ENCODE results near the gene CIB4. TPM values are rescaled to one million over a fixed set of nuclear protein-coding genes. Genes with fewer than 3 reads are reported as not detected.

CIB4 gene
- total RNA-seq, 1 experiment from 2014 or later, result not detected

DNA sequence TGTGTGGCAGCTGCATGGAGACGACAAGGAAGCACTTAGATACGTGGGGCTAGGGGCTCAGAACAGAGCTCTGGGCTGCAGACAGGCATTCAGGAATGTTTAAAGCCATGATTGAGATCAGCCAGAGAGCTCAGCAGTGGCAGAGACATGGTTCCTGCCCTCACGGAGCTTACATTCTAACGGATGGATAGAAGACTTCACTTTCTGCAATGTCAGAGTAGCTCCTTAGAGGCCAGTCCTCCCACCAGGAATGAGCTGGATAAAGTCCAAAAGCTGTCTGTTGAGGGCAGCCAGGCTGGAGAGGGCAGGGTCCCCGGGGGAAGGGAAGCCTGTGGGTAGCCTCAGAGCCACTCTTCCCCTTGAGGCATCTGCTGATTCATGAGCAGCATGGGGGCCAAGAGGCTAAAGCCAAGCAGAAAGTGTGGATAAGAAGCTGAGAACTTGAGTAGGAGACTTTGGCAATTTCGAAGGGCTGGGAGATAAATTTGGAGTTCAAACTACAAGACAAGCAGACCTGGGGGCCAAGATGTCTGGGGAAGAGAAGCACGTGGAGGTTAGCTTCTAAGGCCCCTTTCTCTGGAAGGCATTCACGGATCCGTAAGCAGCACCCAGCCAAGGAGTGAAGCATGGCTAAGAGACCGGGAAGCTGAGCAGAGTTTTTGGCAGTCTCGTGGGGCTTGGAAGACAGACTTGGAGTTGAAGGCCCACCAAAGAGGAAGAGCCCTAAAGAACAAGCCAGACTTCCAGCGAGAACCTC, 9.7 kb upstream of the CIB4 start:
- Histone ChIP-seq H3K4me3 (ENCODE audit: low read length) (no peak overlapping the region), H2AFZ (ENCODE audit: low read length) (no peak overlapping the region), H4K20me1 (ENCODE audit: insufficient read depth, low read depth, low read length) (no peaks in the 10 kb centered on the region), H3K9ac (ENCODE audit: low read length) (no peak overlapping the region), H3K27me3 (ENCODE audit: low read length) (no peaks in the 10 kb centered on the region), H3K36me3 (ENCODE audit: insufficient read depth, low read length) (no peaks in the 10 kb centered on the region), H3K79me2 (ENCODE audit: low read length) (no peaks in the 10 kb centered on the region), H3K9me2 (replicated peaks; ENCODE audit: insufficient read depth, low read length) (no peaks in the 10 kb centered on the region), H3K4me2 (ENCODE audit: low read depth, low read length, poor library complexity, severe bottlenecking) (no peak overlapping the region), H3K9me3 (ENCODE audit: low read length) (no peaks in the 10 kb centered on the region), H3K27ac (ENCODE audit: low read length) (no peak overlapping the region), H3K4me1 (ENCODE audit: low read length) (no peaks in the 10 kb centered on the region)
- DNase-seq, result no peak

DNA sequence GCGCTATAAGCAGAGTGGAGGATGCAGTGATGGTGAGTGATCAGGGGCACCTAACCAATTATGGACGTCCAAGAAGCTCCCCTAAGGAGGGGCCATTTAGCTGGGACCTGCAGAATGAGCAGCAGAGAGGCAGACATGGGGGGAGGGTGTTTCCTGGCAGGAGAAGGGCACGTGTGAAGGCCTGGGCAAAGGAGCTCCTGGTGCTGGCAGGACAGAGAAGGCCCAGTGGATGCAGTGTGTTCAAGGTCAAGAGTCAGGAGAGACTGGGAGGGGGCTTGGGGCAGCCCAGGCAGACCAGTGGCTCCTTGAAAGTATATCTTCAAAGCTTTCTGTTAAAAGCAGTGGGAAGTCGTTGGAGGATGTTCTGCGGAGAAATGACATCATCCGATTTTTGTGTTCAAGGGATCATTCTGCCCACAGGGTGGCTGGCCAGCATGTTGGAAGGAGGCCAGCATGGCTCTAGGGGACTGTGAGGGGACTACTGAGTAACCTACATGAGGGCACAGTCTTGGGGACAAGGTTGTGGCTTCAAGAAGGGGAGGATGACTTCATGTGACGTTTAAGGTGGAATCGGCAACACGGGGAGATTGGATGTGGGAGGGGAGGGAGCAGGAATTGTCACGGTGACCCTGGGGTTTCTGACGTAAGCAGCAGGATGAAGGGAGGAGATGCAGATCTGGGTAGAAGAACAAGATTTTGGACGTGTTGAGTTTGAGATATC, 9.0 kb upstream of the CIB4 start:
- Histone ChIP-seq H3K9me2 (replicated peaks; ENCODE audit: insufficient read depth, low read length) (no peaks in the 10 kb centered on the region), H3K36me3 (ENCODE audit: insufficient read depth, low read length) (no peaks in the 10 kb centered on the region), H3K27ac (ENCODE audit: low read length) (no peak overlapping the region), H3K79me2 (ENCODE audit: low read length) (no peaks in the 10 kb centered on the region), H3K9ac (ENCODE audit: low read length) (no peak overlapping the region), H3K9me3 (ENCODE audit: low read length) (no peaks in the 10 kb centered on the region), H3K4me2 (ENCODE audit: low read depth, low read length, poor library complexity, severe bottlenecking) (no peak overlapping the region), H2AFZ (ENCODE audit: low read length) (no peak overlapping the region), H3K4me1 (ENCODE audit: low read length) (no peaks in the 10 kb centered on the region), H3K4me3 (ENCODE audit: low read length) (no peak overlapping the region), H4K20me1 (ENCODE audit: insufficient read depth, low read depth, low read length) (no peaks in the 10 kb centered on the region), H3K27me3 (ENCODE audit: low read length) (no peaks in the 10 kb centered on the region)
- DNase-seq, result no peak

DNA sequence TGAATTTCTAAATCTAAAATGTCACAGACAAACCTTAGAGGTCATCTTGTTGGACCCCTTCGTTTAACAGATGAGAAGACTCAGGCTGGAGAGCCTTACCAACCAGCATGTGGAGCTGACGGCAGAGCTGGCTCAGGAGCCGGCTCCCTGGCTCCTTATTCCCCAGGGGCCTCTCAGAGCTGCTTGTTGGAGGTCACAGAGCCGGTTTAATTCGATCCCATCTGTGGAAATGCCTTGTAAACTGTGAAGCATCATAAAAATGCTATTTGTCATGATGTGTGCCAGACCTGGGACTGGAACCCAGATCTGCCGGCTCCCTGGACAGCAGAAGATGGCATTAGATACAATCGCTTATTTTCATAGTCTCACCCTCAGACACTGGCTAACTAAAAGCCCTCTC, 8.2 kb upstream of the CIB4 start:
- no peak overlapping the region for H3K4me3 ChIP-seq (ENCODE audit: low read length)

DNA sequence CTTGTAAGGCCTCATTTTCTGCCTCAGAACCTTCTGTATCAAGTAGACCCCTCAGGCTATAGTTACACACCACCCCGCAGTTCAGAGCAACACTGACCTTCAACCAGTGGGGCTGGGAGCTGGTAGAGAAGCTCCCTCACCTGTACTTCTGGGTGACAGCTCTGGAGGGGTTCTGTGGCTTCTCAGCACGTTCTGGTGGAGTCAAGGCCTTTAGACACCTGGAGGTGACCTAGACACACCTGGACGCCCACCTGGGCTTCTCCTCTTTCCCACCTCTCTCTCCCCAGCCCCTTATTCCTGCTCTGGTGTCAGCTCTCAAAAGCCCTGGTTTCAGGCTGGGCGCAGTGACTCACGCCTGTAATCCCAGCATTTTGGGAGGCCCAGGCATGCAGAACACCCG, 7.3 kb upstream of the CIB4 start:
- DNase-seq, result no peak
- Histone ChIP-seq H3K4me1 (ENCODE audit: low read length) (no peaks in the 10 kb centered on the region), H3K4me2 (ENCODE audit: low read depth, low read length, poor library complexity, severe bottlenecking) (no peak overlapping the region)

More for the DNA sequence above, 8.2 kb upstream of the CIB4 start:
- no peaks in the 10 kb centered on the region for H3K9me2 ChIP-seq (replicated peaks; ENCODE audit: insufficient read depth, low read length)
- no peak overlapping the region for H3K27ac ChIP-seq (ENCODE audit: low read length)
- H3K9ac ChIP-seq (ENCODE audit: low read length), result no peak overlapping the region
- no peak overlapping the region for H3K4me2 ChIP-seq (ENCODE audit: low read depth, low read length, poor library complexity, severe bottlenecking)
- H3K36me3 ChIP-seq (ENCODE audit: insufficient read depth, low read length), result no peaks in the 10 kb centered on the region
- no peak overlapping the region for H2AFZ ChIP-seq (ENCODE audit: low read length)
- no peaks in the 10 kb centered on the region for H3K79me2 ChIP-seq (ENCODE audit: low read length)
- no peaks in the 10 kb centered on the region for H4K20me1 ChIP-seq (ENCODE audit: insufficient read depth, low read depth, low read length)
- H3K27me3 ChIP-seq (ENCODE audit: low read length), result no peaks in the 10 kb centered on the region
- no peak for DNase-seq
- H3K9me3 ChIP-seq (ENCODE audit: low read length), result no peaks in the 10 kb centered on the region
- no peaks in the 10 kb centered on the region for H3K4me1 ChIP-seq (ENCODE audit: low read length)

DNA sequence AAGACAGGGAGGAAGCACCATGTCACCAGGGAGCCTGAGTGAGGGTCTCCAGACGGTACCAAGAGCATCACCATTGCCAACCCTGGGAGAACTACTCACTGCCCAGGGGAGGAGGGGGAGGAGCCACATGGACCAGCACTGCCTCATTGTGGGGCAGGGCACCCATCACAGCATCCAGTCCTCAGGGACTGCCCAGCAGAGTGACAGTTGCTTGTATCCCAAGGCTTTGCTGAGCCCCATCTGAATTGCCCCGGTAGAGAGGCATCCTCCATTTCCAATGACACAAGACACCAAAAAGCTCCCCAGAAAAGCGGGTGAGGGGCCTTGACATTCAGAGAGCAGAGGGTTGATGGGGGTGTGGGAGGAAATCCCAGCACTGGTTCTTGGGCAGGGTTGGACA, 6.8 kb upstream of the CIB4 start:
- H3K9me2 ChIP-seq (replicated peaks; ENCODE audit: insufficient read depth, low read length), result no peaks in the 10 kb centered on the region
- H2AFZ ChIP-seq (ENCODE audit: low read length), result no peak overlapping the region
- H4K20me1 ChIP-seq (ENCODE audit: insufficient read depth, low read depth, low read length), result no peaks in the 10 kb centered on the region
- no peak overlapping the region for H3K9ac ChIP-seq (ENCODE audit: low read length)
- no peak for DNase-seq
- no peaks in the 10 kb centered on the region for H3K36me3 ChIP-seq (ENCODE audit: insufficient read depth, low read length)
- H3K27me3 ChIP-seq (ENCODE audit: low read length), result no peaks in the 10 kb centered on the region
- no peaks in the 10 kb centered on the region for H3K4me1 ChIP-seq (ENCODE audit: low read length)
- H3K79me2 ChIP-seq (ENCODE audit: low read length), result no peaks in the 10 kb centered on the region
- no peaks in the 10 kb centered on the region for H3K9me3 ChIP-seq (ENCODE audit: low read length)
- H3K4me3 ChIP-seq (ENCODE audit: low read length), result no peak overlapping the region
- H3K4me2 ChIP-seq (ENCODE audit: low read depth, low read length, poor library complexity, severe bottlenecking), result no peak overlapping the region
- H3K27ac ChIP-seq (ENCODE audit: low read length), result no peak overlapping the region

More for the DNA sequence above, 7.3 kb upstream of the CIB4 start:
- no peak overlapping the region for H3K4me3 ChIP-seq (ENCODE audit: low read length)
- H3K9me2 ChIP-seq (replicated peaks; ENCODE audit: insufficient read depth, low read length), result no peaks in the 10 kb centered on the region
- no peaks in the 10 kb centered on the region for H3K27me3 ChIP-seq (ENCODE audit: low read length)
- no peak overlapping the region for H2AFZ ChIP-seq (ENCODE audit: low read length)
- H4K20me1 ChIP-seq (ENCODE audit: insufficient read depth, low read depth, low read length), result no peaks in the 10 kb centered on the region
- H3K27ac ChIP-seq (ENCODE audit: low read length), result no peak overlapping the region
- no peaks in the 10 kb centered on the region for H3K36me3 ChIP-seq (ENCODE audit: insufficient read depth, low read length)
- H3K9ac ChIP-seq (ENCODE audit: low read length), result no peak overlapping the region
- H3K79me2 ChIP-seq (ENCODE audit: low read length), result no peaks in the 10 kb centered on the region
- H3K9me3 ChIP-seq (ENCODE audit: low read length), result no peaks in the 10 kb centered on the region

DNA sequence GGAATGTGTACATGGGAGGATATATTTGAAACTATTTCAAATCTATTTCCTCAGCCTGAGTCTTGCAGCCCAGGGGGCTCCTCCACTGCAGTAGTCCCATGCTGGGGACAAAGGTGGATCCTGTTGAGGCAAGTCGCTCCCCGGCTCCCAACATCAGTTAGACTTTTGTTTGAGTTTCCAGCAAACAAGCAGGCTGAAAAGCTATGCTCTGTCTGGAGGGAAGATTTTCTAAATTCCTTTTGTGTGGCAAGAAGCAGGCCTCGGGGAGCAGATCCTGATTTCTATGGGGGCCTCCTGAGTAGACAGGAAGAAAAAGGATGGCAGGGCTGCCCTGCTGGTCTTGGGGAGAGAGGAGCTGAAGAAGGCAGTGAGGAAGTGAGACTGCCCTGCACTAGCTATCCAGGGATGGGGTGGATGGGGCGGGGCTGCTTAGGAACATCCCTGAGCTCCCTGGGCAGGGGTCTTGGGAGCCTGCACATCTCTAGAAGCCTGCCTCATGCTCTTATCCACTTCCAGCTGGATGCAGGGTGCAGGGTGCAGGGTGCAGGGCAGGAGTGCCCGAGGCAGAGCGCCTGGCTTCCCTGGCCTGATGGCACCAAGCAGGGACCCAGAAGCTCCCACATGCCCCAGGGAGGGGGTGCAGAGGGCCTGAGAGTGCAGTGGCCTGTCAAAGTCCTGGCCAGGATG, 6.0 kb upstream of the CIB4 start:
- Histone ChIP-seq H2AFZ (ENCODE audit: low read length) (no peak overlapping the region), H3K9me3 (ENCODE audit: low read length) (no peaks in the 10 kb centered on the region), H3K36me3 (ENCODE audit: insufficient read depth, low read length) (no peaks in the 10 kb centered on the region), H3K4me3 (ENCODE audit: low read length) (no peak overlapping the region), H3K27ac (ENCODE audit: low read length) (no peak overlapping the region), H4K20me1 (ENCODE audit: insufficient read depth, low read depth, low read length) (no peaks in the 10 kb centered on the region), H3K4me1 (ENCODE audit: low read length) (no peaks in the 10 kb centered on the region), H3K27me3 (ENCODE audit: low read length) (no peaks in the 10 kb centered on the region), H3K4me2 (ENCODE audit: low read depth, low read length, poor library complexity, severe bottlenecking) (no peak overlapping the region), H3K79me2 (ENCODE audit: low read length) (no peaks in the 10 kb centered on the region), H3K9me2 (replicated peaks; ENCODE audit: insufficient read depth, low read length) (no peaks in the 10 kb centered on the region), H3K9ac (ENCODE audit: low read length) (no peak overlapping the region)
- DNase-seq, result no peak

DNA sequence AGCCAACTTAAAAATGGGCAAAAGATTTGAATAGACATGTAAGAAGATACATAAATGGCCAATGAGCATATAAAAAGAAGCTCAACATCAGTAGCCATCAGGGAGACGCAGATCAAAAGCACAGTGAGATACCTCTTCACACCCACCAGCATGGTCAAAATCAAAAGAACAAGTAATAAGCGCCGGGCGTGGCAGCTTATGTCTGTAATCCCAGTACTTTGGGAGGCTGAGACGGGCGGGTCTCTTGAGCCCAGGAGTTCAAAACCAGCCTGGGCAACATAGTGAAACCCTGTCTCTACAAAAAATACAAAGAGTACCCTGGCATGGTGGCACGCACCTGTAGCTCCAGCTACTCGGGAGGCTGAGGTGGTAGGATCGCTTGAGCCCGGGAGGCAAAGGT, 4.6 kb upstream of the CIB4 start:
- no peak for DNase-seq
- H3K27me3 ChIP-seq (ENCODE audit: low read length), result no peaks in the 10 kb centered on the region

DNA sequence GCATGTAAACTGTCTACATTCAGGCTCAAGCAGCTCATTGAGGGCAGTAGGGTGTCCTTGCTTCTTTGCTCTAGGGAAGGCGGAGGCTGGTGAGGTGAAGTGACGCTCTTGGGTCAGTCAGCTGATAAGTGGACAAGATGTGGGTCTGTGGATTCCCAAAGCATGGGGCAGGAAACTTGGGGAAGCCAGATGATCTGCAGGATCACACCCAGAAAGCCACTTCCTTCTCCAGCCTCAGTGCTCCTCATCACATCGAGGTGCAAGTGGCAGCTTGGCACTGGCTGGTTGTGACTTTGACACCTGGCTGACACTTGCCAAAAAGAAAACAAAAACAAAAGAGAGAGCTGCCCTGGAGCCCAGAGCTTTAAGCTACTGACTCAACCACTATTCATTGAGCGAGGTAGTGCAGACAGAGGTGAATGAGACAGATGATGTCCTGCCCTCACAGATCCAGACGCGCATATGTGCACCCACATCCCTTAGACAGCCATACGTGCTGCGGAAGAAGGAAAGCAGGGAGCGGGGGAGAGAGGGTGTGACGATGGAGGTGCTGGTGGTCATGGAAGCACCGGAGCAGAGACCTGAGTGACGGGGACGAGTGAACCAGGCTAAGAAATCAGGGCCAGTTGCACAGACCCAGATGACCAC, 3.1 kb upstream of the CIB4 start:
- Histone ChIP-seq H3K27me3 (ENCODE audit: low read length) (no peaks in the 10 kb centered on the region), H4K20me1 (ENCODE audit: insufficient read depth, low read depth, low read length) (no peaks in the 10 kb centered on the region), H3K4me2 (ENCODE audit: low read depth, low read length, poor library complexity, severe bottlenecking) (no peak overlapping the region), H3K27ac (ENCODE audit: low read length) (no peak overlapping the region), H3K9me2 (replicated peaks; ENCODE audit: insufficient read depth, low read length) (no peaks in the 10 kb centered on the region), H3K79me2 (ENCODE audit: low read length) (no peaks in the 10 kb centered on the region), H3K36me3 (ENCODE audit: insufficient read depth, low read length) (no peaks in the 10 kb centered on the region), H3K9me3 (ENCODE audit: low read length) (no peaks in the 10 kb centered on the region), H3K9ac (ENCODE audit: low read length) (no peak overlapping the region), H3K4me3 (ENCODE audit: low read length) (no peak overlapping the region), H3K4me1 (ENCODE audit: low read length) (no peaks in the 10 kb centered on the region), H2AFZ (ENCODE audit: low read length) (no peak overlapping the region)
- DNase-seq, result no peak

More for the DNA sequence above, 4.6 kb upstream of the CIB4 start:
- no peak overlapping the region for H3K9ac ChIP-seq (ENCODE audit: low read length)
- no peak overlapping the region for H3K4me2 ChIP-seq (ENCODE audit: low read depth, low read length, poor library complexity, severe bottlenecking)
- no peak overlapping the region for H3K27ac ChIP-seq (ENCODE audit: low read length)
- no peaks in the 10 kb centered on the region for H3K9me3 ChIP-seq (ENCODE audit: low read length)
- no peaks in the 10 kb centered on the region for H3K79me2 ChIP-seq (ENCODE audit: low read length)
- no peaks in the 10 kb centered on the region for H3K36me3 ChIP-seq (ENCODE audit: insufficient read depth, low read length)
- H3K4me3 ChIP-seq (ENCODE audit: low read length), result no peak overlapping the region
- H3K9me2 ChIP-seq (replicated peaks; ENCODE audit: insufficient read depth, low read length), result no peaks in the 10 kb centered on the region
- H2AFZ ChIP-seq (ENCODE audit: low read length), result no peak overlapping the region
- H4K20me1 ChIP-seq (ENCODE audit: insufficient read depth, low read depth, low read length), result no peaks in the 10 kb centered on the region
- H3K4me1 ChIP-seq (ENCODE audit: low read length), result no peaks in the 10 kb centered on the region

Data from Karpas-422 (cell line).